Urinary bladder (tissue), 4 donors: ENCODE results near the gene C1orf21. TPM values are rescaled to one million over a fixed set of nuclear protein-coding genes. Genes with fewer than 3 reads are reported as not detected.

Source experiments
- DNase-seq: peaks from one replicate; pipeline ENCODE4 v3.0.0-alpha.2; 2015; ENCODE audit errors: extremely low spot score
- H3K27ac ChIP-seq: one replicate; pipeline ENCODE4 v1.5.1; 2013; ENCODE audit warnings: low read depth, mild to moderate bottlenecking, moderate library complexity
- H3K36me3 ChIP-seq: one replicate; pipeline ENCODE4 v1.6.1; 2013; ENCODE audit warnings: mild to moderate bottlenecking, moderate library complexity; ENCODE audit not compliant: insufficient read depth
- H3K4me1 ChIP-seq: one replicate; pipeline ENCODE4 v1.6.1; 2013; ENCODE audit warnings: mild to moderate bottlenecking, moderate library complexity; ENCODE audit not compliant: insufficient read depth
- H3K4me3 ChIP-seq: one replicate; pipeline ENCODE4 v1.5.1; 2013; ENCODE audit warnings: low read depth, low read length
- WGBS: extraction: QIAGEN DNeasy Blood & Tissue Kit; methylation state at CpG from one replicate; pipeline ENCODE4 v1.1.7; 2013; 5-methylcytosine and 5-hydroxymethylcytosine counted together
- polyA plus RNA-seq: library from polyadenylated mRNA; stranded (reverse); fragments of 200-250 nt; gene quantifications from one replicate; pipeline ENCODE4 v1.2.3, GENCODE V29; 2013
- total RNA-seq: library from RNA; depleted of rRNA; stranded (reverse); fragments of >200 nt; gene quantifications from one replicate; pipeline ENCODE4 v1.2.3, GENCODE V29; 2014
- donor health status: healthy with polysubstance abuse.
- donor health status: healthy.

C1orf21 gene
- total and polyA plus RNA-seq, 2 donors, result 67.3 to 100 TPM

DNA sequence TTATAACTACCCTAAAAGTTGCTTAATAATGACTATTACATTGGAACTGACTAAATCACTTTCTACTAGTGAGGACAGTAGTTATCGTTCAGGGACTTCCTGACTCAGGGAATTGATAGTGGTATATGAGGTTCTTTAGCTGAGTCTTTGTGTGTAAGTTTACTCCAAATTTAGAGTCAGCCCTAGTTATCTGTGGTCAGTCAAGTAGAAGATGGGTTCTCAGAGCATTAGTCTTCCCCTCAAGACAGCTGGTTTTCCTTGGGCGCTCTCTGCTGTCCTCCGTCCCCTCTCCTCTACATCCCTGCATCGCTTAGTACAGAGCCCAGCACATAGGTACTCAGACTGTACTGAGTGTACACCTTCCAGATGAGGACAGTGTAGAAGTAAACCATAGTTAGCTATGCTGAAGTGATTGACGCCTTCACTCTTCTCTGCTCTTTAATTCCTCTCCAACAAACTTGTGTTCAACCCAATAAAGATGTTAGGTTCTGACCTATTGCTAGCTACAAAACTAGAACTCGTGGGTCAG lies 116.5 kb downstream of the C1orf21 start:
- Histone ChIP-seq H3K4me1 (peaks cover 2% of the 10 kb centered on the region), H3K36me3 (no peaks in the 10 kb centered on the region), H3K27ac (no peak overlapping the region), H3K4me3 (no peak overlapping the region)
- DNase-seq, result no peak
- 91% methylated on average over 6 of the region's 6 CpGs for WGBS

DNA sequence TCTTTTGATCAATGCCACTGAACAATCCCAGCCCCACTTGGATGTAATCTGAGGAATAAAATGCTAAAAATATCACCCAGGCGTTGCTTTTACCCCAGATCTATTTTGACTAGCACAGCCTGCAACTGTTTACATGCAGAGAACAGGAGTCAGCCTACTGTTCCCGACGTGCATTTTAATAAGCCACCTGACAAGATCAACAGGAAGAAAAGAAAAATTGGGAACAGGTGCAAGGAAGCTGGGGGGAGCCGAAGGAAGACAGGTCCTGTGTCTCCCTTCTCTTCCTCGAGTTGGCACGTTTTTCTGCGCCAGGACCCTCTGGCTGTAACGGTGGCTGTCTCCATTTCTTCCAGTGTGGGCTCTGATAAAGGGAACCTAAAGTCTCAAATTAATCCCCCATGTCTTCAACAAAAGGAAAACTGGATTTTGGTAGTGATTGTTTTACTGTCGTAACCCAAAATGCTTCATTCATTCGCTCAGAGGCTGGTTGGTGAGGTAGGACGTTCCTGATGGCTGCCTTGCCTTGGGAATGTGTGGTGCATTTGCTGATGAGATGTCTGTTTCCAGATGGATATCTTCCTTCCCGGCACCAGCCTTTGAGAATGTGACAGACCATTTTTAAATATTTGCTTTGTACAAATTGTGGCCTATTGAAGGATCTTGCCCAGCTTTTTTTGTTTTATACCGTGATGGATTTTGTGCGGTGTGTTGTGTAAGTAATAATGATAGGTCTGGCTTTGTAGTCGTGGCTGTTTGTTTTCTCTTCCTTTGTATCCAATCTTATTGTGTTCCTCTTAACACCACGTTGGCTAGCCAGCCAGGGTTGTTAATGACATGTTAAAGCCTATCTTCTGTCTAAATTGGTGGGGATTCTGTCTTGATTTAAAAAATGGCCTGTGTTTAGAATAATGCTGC lies 117.5 kb downstream of the C1orf21 start:
- 55% methylated on average over 16 of the region's 16 CpGs for WGBS
- Histone ChIP-seq H3K36me3 (no peaks in the 10 kb centered on the region), H3K4me1 (no peaks in the 10 kb centered on the region), H3K4me3 (no peak overlapping the region), H3K27ac (no peak overlapping the region)
- DNase-seq, result no peak

GRCh38 chr1:184504955-184505338 lies 118.1 kb downstream of the C1orf21 start:
- H3K27ac ChIP-seq, result no peak overlapping the region
- no peak overlapping the region for H3K4me3 ChIP-seq
- DNase-seq, result no peak
- no peaks in the 10 kb centered on the region for H3K4me1 ChIP-seq
- no peaks in the 10 kb centered on the region for H3K36me3 ChIP-seq
- 98% methylated on average over 1 of the region's 1 CpG for WGBS

GRCh38 chr1:184506481-184506880 lies 119.7 kb downstream of the C1orf21 start:
- no peak for DNase-seq
- Histone ChIP-seq H3K4me3 (no peak overlapping the region), H3K4me1 (no peaks in the 10 kb centered on the region), H3K27ac (no peak overlapping the region), H3K36me3 (no peaks in the 10 kb centered on the region)
- 90% methylated on average over 3 of the region's 3 CpGs for WGBS

DNA sequence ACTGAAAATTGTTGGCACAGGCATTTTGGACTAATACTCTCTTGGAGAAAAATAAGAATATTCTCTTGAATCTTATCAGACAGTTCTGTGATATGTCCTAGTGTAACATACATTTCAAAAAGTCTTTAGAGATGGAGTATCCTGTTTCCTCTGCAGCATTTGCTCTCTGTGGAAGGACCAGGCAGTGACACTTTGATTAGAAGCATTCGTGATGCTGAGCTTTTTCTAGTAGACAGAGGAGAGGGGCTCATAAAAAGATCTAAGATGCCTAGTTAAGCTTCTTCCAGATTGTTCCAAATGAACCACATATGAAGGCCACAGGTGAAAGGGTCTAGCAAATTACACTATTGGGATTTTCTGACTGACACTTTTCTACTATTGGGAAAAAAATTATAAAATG lies 120.3 kb downstream of the C1orf21 start:
- no peak for DNase-seq
- WGBS, result 17% methylated on average over 1 of the region's 1 CpG
- H3K4me1 ChIP-seq, result no peaks in the 10 kb centered on the region
- no peak overlapping the region for H3K27ac ChIP-seq
- no peak overlapping the region for H3K4me3 ChIP-seq
- H3K36me3 ChIP-seq, result no peaks in the 10 kb centered on the region

DNA sequence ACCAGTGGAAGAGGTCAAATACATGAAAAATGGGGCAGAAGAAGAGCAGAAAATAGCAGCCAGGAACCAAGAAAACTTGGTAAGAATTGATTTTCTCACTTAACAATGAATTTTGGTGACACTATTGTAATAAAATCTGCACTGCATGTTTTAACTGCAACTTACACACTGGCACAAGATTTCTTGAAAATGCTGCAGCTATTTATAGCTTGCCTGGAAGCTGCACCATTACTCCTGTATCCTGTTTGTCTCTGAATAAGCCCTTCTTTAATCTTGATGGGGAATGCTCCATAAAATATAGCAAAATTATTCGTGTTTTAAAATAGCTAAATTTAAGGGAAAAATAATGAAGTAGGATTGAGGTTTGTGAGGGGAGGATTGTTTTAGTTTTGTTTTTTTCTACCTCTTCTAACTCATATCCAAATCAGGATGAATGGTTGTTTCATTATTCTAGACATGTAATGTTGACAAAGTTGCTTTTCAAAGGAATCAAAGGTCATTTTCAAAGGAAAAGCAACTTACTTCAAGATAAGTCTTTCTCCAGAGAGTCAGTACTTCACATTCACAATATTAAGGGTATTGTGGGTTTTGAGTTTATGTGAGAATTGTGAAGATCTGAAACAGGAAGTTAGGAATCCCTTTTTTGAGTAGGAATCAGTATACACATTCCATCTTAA lies 120.9 kb downstream of the C1orf21 start:
- 6% methylated on average over 1 of the region's 1 CpG for WGBS
- no peak overlapping the region for H3K4me3 ChIP-seq
- peaks cover 2% of the 10 kb centered on the region for H3K4me1 ChIP-seq
- no peaks in the 10 kb centered on the region for H3K36me3 ChIP-seq
- H3K27ac ChIP-seq, result no peak overlapping the region
- no peak for DNase-seq

- Histone ChIP-seq H3K4me3 (no peak overlapping the region), H3K36me3 (no peaks in the 10 kb centered on the region), H3K27ac (no peak overlapping the region), H3K4me1 (peaks cover 2% of the 10 kb centered on the region)
- no peak for DNase-seq
- 93% methylated on average over 2 of the region's 2 CpGs for WGBS
Measured at GRCh38 chr1:184509105-184509504, 122.3 kb downstream of the C1orf21 start.

DNA sequence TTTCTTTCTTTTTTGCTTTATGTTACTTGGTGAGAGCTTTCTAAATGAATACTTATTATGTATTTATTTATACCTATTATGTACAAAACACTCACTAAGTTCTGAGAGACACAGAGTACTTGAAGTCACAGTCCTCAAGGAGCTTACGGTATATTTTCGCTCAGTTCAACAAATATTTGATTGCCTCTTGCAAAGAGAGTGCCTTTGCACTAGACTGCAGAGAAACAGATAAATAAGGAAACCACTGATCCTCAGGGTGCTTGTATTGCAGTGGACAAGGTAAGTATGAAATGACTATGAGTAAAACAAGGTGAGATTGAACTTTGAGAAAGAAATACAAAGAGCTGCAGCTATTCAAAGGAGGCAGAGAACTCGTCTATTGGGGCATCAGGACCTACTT lies 123.3 kb downstream of the C1orf21 start:
- WGBS, result 97% methylated on average over 3 of the region's 3 CpGs
- DNase-seq, result no peak
- Histone ChIP-seq H3K27ac (no peak overlapping the region), H3K4me3 (no peak overlapping the region), H3K4me1 (peaks cover 2% of the 10 kb centered on the region), H3K36me3 (no peaks in the 10 kb centered on the region)

- Histone ChIP-seq H3K4me1 (peaks cover 2% of the 10 kb centered on the region), H3K4me3 (no peak overlapping the region), H3K27ac (peak overlapping the region; percentile 38), H3K36me3 (no peaks in the 10 kb centered on the region)
- DNase-seq, result no peak
- WGBS, result 77% methylated on average over 8 of the region's 8 CpGs
Measured at GRCh38 chr1:184512724-184513123, 125.9 kb downstream of the C1orf21 start.

- 29% methylated on average over 3 of the region's 3 CpGs for WGBS
- Histone ChIP-seq H3K36me3 (no peaks in the 10 kb centered on the region), H3K4me3 (no peak overlapping the region), H3K4me1 (peaks cover 2% of the 10 kb centered on the region), H3K27ac (no peak overlapping the region)
- no peak for DNase-seq
Measured at GRCh38 chr1:184513421-184513820, 126.6 kb downstream of the C1orf21 start.

DNA sequence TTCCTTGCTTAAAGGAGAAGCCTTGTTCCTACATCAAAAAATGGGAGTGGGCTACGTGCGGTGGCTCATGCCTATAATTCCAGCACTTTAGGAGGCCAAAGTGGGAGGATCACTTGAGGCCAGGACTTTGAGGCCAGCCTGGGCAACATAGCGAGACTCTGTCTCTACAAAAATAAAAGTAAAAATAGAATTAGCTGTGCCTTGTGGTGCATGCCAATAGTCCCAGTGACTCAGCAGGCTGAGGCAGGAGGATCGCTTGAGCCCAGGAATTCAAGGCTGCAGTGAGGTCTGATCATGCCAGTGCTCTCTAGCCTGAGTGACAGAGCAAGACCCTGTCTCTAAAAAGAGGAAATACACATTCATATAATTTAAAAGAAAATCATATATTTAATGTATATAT lies 127.1 kb downstream of the C1orf21 start:
- Histone ChIP-seq H3K27ac (no peak overlapping the region), H3K4me3 (no peak overlapping the region), H3K4me1 (peaks cover 2% of the 10 kb centered on the region), H3K36me3 (no peaks in the 10 kb centered on the region)
- 59% methylated on average over 4 of the region's 4 CpGs for WGBS
- no peak for DNase-seq

- Histone ChIP-seq H3K27ac (no peak overlapping the region), H3K36me3 (no peaks in the 10 kb centered on the region), H3K4me1 (peaks cover 2% of the 10 kb centered on the region), H3K4me3 (no peak overlapping the region)
- no peak for DNase-seq
- 54% methylated on average over 2 of the region's 2 CpGs for WGBS
Measured at GRCh38 chr1:184514447-184514846, 127.6 kb downstream of the C1orf21 start.

DNA sequence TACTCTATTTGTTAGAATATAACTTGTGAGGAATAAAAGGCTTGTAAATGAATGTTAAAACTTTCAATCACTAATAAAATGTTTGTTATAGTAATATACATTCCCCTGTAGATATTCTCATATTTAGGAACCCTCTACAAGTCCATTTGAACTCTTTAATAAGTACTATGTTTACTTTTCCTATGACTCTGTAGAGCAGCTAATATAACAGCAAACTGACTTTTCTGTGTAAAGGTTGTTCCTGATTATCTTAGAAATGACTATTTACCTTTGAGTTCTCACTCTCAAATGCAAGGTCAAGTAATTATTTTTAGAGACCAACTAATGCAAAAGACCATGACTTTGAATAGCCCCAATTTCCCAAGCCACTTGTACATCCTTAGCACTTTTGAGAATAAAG lies 130.3 kb downstream of the C1orf21 start:
- Histone ChIP-seq H3K27ac (no peak overlapping the region), H3K36me3 (no peaks in the 10 kb centered on the region), H3K4me3 (no peak overlapping the region), H3K4me1 (peaks cover 2% of the 10 kb centered on the region)
- no peak for DNase-seq
